RKO (cell line): ENCODE results near the gene CCDC88C.
A peak's percentile ranks its signal among the peaks of the same experiment; 100 is the strongest.
"Not testable (repeated sequence)": the region's sequence is repeated elsewhere in the genome, so short reads cannot be mapped to it uniquely, and the experiment has no call there.

Source experiments
- DNase-seq: peaks from one replicate; pipeline ENCODE4 v3.0.0-alpha.2; 2016; ENCODE audit warnings: low spot score

Gene CCDC88C

DNA sequence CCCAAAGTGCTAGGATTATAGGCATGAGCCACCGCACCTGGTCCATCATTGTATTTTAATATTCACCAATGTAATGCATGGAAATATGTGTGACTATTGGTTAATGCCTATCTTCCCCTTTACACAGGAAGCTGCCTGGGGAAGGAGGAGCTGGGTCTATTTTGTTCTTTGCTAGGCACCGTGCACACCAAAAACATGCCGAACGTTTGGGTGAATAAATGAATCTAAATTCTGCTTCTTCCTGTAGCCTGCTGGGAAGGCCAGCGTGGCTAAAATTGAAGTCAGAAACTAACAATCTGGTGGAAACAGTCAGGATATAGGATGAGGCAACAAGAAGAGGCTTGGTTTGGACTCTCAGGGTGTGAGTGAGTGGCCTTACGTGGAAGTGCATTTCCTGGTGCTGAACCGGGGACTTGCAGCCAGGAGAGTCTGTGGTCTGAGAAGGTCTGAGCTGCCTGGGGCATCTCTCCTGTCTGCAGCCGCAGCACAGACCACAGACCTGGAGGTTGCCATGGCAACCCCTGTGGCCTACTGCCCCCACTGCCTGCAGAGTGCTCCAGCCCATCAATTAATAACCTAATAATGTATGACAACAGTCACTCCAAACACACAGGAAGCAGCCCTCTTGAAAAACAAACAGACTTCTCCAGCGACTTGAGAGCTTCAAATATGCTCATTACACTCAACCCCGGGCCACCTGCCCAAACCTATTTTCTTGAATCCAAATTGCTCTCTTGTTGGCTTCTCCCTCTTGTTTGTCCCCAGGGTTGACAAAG lies 167.6 kb downstream of the CCDC88C start:
- no peak for DNase-seq

DNA sequence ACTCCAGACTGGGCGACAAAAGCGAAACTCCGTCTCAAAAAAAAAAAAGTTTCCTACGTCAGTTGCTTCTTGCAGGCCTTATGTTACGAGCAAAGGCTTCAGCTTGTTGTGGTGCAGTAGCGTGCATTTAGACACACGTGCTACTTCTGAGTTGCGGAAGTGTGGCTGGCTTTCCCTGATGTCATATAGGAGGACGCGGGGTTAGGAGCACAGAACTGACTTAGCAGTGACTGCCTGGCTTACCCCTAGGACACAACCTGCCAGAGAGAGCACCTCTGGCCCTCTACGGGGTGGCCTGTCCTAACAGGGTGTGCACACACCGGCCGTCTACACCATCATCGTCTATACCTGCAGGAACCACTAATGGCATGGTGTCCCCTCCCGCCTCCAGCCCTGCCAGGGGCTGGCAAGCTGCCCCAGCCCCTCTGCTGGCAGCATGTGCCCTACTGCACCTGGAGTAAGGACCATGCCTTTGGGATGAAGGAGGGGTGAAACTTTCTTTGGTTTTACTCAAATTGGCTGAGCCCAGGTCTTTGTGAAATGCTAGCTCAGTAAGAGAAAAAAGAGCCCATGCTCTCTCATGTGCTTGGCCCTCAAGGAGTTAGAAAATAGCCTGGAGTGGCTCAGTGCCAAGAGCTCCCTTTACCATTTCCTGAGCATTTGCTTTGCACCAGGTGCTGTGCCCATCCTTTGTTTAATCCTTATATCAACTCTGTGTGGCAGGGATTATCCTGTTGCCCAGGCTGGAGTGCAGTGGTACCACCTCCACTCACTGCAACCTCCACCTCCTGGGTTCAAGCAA lies 171.4 kb downstream of the CCDC88C start:
- DNase-seq, result no peak

DNA sequence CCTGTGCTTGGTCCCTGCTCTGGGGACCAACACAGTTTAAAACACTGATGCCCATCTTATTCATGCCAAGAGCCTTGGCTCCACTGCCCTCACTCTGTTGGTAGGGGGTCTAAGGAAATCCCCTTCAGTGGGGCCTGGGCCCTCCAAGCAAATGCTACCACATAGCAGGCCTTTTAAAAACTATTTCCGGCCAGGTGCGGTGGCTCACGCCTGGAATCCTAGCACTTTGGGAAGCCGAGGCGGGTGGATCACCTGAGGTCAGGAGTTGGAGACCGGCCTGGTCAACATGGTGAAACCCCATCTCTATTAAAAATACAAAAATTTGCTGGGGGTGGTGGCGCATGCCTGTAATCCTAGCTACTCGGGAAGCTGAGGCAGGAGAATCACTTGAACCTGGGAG lies 172.0 kb downstream of the CCDC88C start:
- DNase-seq, result not testable (repeated sequence)

DNA sequence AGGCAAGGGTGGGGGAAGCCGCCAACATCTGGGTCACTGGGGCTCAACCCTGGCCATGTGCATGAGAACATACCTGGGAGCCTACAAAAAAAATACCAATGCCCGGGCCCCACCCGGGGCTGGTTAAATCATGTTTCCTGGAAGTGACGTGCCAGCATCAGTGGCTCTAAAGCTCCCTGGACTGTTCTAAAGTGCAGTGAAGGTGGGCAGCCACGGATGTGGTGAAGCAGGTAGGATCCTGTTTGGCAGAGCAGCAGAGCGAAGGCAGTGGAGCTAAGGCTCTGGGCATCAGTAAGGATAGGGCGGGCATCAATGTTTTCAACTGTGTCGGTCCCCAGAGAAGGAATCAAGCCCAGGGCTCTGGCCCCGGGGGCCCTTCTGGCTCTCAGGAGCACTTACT lies 172.6 kb downstream of the CCDC88C start:
- no peak for DNase-seq

DNA sequence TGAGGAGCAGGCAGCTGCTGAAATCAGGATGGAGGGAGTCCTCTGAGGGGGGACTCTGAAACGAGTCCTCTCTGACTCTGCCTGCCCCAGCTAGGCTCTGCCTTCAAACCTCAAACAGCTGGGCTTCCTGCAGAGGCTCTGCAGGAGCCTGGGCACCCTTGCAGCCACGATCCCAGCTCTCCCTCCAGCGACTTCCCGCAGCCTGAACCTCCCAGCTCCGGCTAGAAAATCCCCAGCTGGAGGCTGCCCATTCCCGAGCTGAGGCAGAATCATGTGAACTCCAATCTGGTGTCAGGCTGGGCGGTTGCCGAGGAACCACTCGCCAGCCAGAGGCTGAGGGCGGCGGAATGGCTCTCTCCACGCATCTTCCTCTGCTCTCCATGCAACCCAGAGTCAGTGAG lies 173.1 kb downstream of the CCDC88C start, which contains the start of gene GPR68:
Gene GPR68 (minus strand): TSS at position 204 of the 401 bp plus-strand sequence. CDS start 9,654 bp downstream, outside the sequence.
- no peak for DNase-seq

DNA sequence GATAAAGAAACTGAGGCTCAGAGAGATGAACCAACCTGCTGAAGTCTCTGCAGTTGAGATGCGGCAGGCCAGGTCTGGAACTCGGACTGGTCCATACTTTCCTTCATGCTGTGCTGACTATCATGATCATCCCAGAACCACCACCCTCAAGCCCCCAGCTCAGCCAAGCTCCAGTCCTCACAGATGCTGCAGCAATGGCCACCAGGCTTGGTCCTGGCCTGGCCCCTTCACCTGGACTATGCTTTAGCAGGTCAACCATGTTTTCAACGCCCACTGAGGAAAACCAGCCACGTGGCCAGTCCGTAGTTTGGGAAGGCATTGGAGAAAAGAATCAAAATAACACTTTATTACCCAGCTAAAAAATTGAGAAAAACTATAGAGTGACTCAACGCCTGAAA lies 174.5 kb downstream of the CCDC88C start:
- DNase-seq, result no peak

DNA sequence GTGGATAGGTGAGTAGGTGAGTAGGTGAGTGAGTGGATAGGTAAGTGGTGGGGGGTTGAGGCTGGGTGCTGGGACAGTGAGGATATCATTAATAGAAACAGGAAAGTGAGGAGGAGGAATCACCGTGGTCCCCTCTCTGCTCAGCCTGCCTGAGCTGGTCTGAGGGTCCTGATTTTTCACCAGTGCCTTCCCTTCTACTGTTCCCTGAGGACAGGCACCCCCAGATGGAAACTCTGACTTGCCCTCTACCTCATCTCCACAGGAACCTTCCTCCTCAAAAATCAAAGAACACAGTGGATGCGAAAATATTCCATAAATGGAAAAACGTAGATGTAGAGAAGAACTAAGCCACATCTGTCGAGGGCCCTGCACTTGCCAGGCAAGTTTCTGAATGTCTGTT lies 175.0 kb downstream of the CCDC88C start:
- no peak for DNase-seq

DNA sequence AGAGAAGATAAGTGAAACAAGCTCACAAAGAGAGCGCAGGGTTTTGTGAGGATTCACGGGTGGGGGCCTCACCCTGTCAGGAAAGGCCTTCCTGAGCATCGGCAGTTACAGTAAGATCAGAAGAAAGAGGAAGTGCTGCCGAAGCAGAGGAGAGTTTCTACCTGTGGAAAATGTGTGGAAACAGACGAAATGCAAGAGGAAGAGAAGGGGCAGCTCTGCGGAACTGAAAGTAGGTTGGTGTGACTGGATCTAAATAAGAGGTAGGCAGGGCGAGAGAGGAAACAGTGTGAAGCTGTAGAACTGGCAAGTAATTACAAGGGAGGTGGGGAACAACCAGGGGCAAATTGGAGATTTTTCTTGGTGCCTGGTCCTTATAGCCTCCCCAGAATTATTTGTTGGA lies 175.8 kb downstream of the CCDC88C start:
- no peak for DNase-seq

DNA sequence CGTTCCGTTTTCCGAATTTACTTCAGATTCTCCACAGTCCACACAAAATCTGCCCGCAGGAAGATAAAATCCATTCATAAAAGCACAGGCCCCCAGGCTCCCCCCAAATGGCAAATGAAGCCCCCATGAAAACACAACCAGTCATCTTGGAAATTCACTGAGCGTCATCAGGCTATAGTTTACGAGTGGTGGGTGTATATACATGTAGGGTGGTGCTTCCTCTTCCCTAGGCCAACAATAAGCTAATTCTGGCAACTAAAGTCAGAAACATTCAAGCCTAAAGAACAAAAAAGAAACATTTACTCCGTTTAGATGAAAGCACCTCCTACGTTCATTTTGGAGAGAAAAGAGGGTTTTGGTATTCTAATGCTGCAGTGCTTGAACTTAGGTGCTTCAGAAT lies 179.0 kb downstream of the CCDC88C start:
- DNase-seq, result no peak

DNA sequence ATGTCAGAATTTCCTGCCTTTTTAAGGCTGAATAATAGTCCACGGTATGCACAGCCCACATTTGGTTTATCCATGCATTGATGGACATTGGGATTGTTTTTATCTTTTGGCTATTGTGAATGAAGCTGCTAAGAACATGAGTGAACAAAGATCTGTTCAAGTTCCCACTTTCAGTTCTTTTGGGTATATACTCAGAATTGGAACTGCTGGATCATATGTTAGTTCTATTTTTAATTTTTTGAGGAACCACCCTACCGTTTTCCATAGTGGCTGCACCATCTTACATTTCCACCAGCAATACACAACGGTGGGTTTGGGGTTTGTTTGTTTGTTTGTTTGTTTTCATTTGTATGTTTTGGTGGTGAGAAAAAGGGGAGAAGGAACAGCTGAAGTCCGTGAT lies 179.5 kb downstream of the CCDC88C start:
- DNase-seq, result no peak

DNA sequence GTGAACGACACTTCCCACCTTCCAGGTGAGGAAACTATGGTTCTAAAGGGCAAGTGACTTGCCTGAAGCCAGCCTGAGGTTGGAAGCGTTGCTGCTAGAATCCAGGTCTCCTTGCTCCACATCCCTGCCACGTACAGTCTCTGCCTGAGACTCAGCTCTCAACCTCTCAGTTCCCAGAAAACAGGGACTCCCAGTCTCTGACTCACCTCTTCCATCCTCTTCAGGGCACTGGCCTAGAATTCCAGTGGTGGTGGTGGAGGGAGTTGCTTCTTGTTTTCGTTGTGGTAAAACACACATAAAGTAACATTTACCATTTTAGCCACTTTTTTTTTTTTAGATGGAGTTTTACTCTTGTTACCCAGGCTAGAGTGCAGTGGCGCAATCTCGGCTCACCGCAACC lies 180.4 kb downstream of the CCDC88C start:
- DNase-seq, result no peak

DNA sequence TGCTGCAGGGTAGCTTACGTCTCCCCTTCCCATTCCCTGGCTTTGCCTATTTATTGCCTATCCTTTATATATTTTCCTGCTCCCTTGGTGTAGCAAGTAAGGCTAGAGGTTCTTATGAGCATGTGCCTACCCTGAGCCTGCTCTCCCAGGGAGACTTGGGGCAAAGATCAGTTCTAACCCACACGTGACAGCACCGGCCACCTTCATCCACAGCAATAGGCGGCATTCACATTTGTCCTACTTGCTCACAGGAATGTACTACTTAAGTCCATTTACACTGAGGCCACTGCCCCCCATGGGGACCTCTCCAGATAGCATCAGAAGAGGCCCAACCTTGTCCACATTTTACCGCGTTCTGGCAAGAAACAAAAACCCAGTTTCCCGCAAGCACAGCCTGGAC lies 181.8 kb downstream of the CCDC88C start:
- DNase-seq, result no peak

DNA sequence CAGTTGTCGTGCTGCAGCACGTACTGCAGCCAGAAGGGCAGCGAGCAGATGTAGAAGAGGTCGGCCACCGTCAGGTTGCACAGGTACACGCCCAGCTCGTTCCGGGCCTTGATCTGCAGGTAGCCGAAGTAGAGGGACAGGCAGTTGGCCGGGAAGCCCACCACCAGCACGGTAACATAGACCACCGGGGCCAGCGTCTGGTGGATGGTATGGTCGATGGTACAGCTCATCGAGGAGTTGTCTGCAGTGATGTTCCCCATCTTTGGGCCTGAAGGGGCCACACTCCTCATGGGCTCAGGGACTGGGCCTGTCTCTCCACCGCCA lies 182.9 kb downstream of the CCDC88C start:
- no peak for DNase-seq

DNA sequence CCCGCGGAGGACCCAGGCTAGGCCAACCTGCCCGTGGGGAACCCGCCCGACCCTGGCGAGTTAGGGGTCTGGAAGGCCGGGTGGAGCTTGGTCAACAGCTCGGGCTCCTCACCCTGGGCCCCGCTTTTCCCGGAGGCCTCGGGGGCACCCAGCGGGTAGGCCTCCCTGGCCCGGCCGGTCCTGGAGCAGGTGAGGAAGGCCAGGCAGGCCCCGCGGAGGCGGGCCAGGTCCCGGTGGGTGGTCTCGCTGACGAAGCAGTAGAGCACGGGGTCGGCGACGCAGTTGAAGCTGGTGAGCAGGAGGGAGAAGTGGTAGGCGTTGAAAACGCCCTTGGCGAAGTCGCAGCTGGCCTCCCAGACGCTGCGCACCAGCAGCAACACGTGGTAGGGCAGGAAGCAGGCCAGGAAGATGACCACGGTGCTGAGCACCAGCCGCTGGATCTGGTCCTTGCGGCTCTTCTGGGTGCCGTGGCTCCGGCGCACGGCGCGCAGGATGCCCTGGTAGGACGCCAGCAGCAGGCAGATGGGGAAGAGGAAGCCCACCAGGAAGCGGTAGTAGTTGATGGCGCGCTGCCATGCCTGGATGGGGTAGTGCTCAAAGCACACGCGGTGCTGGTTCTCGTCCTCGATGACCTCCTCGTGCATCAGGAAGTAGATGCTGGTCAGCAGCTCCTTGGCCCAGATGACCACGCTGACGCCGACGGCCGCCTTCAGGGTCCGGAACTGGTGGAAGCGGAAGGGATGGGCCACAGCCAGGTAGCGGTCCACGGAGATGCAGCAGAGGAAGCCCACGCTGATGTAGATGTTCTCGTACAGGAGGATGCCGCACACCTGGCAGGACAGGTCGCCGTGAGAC lies 183.5 kb downstream of the CCDC88C start:
- no peak for DNase-seq

DNA sequence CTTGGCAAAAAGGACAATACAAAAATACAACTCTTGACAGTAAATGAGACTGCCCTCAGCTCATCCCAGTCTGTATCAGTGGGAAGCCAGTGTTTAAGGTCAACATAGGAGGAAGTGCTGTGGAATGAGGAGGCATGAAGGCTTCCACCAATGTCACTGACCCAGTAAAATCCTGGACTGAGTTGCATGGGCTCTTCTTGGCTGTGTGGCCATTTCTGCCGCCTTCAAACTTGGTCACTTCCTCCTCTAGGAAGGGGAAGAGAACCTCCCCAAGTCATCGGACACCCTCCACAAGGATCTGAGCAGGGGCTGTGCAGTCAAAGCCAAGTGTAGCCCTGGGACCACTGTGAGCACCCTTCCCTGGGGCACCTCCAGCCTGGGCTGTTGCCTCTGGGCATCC lies 185.0 kb downstream of the CCDC88C start:
- no peak for DNase-seq

DNA sequence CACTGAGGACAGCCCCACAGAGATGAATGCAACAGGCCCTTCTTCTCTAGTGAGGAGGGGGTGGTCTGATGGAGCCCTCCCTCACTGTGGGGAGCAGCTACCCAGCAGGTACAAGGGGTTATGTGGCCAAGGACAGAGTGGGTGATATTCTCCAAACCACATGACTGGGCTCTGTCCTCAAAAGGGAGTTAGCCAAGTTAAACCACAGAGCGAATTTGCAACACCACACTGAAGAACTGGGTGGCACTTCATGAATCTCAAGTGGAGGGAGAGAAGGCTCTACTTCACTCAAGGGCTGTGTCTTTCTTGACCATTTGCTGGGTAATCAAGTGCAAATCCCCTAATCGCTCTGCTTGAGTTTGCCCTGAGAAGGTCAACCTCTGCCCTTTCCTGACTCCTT lies 185.6 kb downstream of the CCDC88C start:
- DNase-seq, result no peak

DNA sequence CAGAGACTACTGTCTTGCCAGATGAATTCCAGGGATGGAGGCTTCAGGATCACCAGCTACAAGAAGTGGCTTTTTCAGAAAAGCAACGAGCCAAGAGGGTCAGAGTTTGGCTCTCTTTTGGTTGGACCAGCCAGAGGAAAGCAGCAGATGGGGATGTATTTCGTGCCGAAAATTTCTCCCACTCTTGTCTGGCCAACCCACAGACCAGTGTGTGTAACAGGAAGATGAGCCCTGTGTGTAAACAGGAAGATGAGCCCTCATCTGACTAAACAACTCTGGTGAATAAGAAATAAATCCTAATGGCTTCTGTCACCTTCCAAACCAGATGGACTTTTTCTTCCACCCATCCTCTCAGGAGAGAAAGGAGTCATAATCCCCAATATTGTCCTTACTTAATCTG lies 186.2 kb downstream of the CCDC88C start:
- DNase-seq, result no peak

DNA sequence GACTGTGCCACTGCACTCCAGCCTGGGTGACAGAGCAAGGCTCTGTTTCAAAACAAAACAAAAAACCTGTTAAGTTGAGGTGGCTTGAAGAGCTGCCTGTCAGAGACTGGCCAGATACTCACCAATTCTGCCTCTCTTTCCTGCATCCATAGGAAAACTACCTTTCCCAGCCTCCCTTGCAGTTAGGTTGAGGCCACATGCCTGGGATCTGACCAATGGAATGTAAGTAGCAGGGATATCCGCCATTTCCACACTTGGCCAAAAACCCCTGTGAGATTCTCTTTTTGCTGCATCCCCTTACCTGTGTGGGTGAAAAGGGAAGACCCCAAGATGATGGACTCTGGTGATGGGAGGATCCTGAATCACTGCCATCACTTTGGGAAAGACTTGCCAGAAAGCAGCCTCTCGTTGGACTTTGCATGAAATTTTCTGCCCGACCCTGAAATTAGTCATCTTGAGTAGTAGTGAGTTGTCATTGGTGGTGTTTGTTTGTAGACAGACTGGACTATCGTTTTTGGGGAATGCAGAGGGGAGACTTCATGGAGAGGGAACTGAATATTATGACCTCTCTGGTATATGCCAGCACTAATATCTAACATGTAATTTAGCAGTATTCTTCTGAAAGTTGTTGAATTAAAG lies 187.1 kb downstream of the CCDC88C start:
- peak; percentile 22 for DNase-seq

DNA sequence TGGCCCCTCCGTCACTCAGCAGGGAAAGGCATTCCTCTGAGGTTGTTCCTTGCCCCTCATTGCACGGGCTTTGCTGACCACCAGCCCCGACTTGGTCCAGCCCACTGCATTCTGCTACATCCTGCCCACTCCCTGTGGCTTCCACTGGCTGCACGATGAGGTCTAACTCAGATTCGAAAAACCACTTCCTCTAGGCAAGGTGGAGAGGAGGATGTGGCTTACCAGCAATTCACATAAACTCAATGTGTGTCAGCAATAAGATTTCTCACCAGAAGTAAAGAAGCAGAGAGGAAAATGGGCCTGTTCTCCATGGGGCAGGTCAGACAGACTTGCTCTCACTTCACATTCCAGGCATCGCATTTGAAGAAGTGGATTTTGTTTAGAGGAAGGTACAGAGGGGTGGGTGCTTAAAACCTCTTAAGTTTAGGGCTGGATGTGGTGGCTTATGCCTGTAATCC lies 187.8 kb downstream of the CCDC88C start:
- no peak for DNase-seq

DNA sequence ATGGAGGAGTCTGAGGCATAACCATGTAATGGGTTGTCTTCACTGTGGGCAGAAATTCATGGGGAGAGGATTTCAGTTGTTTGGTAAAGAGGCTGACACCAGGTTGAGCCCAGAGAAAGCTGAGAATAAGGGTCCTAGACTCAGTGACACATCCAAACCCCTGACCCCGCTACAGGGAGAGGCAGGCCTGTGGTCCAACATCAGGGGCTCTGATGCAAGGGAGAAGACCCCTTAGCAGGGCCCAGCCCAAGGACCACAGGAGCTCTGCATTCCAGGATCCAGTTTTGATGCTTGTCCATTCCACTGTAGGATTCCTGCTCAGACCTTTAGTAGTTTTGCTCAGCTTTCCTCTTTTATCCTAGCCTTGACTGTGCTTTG lies 188.6 kb downstream of the CCDC88C start:
- no peak for DNase-seq

DNA sequence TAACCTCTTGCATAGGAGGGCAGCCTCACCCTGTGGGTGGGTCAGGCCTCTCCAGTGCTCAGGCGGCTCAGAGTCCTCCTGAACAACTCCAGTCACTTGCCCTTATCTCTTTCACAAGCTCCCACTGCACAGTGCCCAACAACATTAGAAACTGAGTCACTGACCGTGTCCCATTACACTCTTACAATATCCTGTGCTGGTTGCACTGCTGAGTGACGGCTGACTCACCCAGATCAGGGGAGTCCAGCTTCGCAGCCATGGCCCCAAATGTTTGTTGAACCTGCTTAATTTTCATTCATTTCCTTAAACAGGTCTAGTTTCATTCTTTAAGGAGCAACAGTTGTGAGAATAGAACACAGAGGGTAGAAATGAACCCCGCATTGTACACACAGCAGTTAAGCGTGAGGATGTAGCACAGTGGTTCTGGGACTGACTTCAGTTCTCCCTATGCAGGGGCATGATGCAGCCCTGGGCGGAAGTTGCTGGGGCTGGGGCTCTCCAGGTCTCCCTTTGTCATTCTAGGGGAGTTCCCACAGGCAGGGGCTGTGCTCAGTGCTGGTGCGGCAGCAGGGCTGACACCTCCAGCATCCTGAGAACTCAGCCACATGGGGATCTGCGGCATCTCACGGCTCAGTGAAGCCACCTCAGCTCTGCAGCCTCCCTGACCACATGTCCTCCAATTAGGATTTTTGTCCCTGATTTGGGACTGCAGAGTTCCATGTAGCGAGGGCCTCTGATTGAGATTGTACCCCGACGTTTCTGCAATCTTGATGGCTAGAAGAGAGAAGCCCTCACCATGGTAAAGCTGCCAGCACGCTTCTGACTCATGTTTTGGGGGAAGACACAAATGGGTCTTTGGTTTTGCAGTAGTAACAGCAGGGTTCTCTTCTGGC lies 189.3 kb downstream of the CCDC88C start:
- peak; percentile 50 for DNase-seq
